Caco-2 (cell line): ENCODE data around the gene SYVN1. TPM values are rescaled to one million over a fixed set of nuclear protein-coding genes. Genes with fewer than 3 reads are reported as not detected.
A peak's percentile ranks its signal among the peaks of the same experiment; 100 is the strongest.

ENCODE experiments used
- BruUV-seq: library from RNA; stranded (reverse); fragments of 400-500 nt; replicated peaks from 2 replicates; lab custom pipeline; 2021; lab: Mats Ljungman, UMichigan
- CTCF ChIA-PET: fragments of 300-600 bp; sonication (Branson Sonifier 250); formaldehyde crosslinking; loops from one replicate; lab custom pipeline; 2022; ENCODE audit warnings: antibody characterized with exemption; lab: Charles Lee
- POLR2A ChIA-PET: fragments of 300-600 bp; sonication (Branson Sonifier 250); formaldehyde crosslinking; loops from one replicate; lab custom pipeline; 2022; ENCODE audit warnings: antibody characterized with exemption; lab: Charles Lee
- DNase-seq, 2 experiments: peaks; one replicate each; pipeline versions ENCODE4 v3.0.0 to v3.0.0-alpha.2; 2020 to 2022
- H3K27me3 ChIP-seq: replicated peaks from 2 replicates; pipeline ENCODE4 v1.6.0; 2011; ENCODE audit warnings: low read length; ENCODE audit not compliant: control insufficient read depth, insufficient read depth
- H3K36me3 ChIP-seq: 2 replicates; pipeline ENCODE4 v1.5.1; 2011; ENCODE audit warnings: low read length; ENCODE audit not compliant: control insufficient read depth, insufficient read depth
- H3K4me1 ChIP-seq: fragments of 250-450 bp; sonication (Bioruptor Pico); 2 replicates; pipeline ENCODE4 v1.5.1; 2020; ENCODE audit warnings: mild to moderate bottlenecking
- H3K4me3 ChIP-seq: 2 replicates; pipeline ENCODE4 v1.5.1; 2011; ENCODE audit warnings: low read depth, mild to moderate bottlenecking, control low read depth, low read length
- H3K9me3 ChIP-seq: fragments of 250-450 bp; sonication (Bioruptor Pico); 2 replicates; pipeline ENCODE4 v1.5.1; 2020; ENCODE audit warnings: mild to moderate bottlenecking, moderate library complexity
- H3K27ac Mint-ChIP-seq: one replicate; pipeline ENCODE4 v1.8.0; 2022; ENCODE audit warnings: mixed read lengths; ENCODE audit not compliant: unreplicated experiment
- H3K27me3 Mint-ChIP-seq: one replicate; pipeline ENCODE4 v1.8.0; 2022; ENCODE audit warnings: mixed read lengths; ENCODE audit not compliant: insufficient read depth, unreplicated experiment
- H3K36me3 Mint-ChIP-seq: one replicate; pipeline ENCODE4 v1.8.0; 2022; ENCODE audit warnings: mild to moderate bottlenecking, mixed read lengths; ENCODE audit not compliant: insufficient read depth, unreplicated experiment
- H3K4me1 Mint-ChIP-seq: one replicate; pipeline ENCODE4 v1.8.0; 2022; ENCODE audit warnings: low read depth, mixed read lengths; ENCODE audit not compliant: unreplicated experiment
- H3K4me3 Mint-ChIP-seq: one replicate; pipeline ENCODE4 v1.8.0; 2022; ENCODE audit warnings: mild to moderate bottlenecking, moderate library complexity, mixed read lengths; ENCODE audit not compliant: unreplicated experiment
- H3K9me3 Mint-ChIP-seq: one replicate; pipeline ENCODE4 v1.8.0; 2022; ENCODE audit warnings: mixed read lengths; ENCODE audit not compliant: unreplicated experiment
- intact Hi-C: fragments of 100-400 bp; cut with micrococcal nuclease; formaldehyde crosslinking; loops from one replicate; pipeline ENCODE4 v1.10.0; 2022; ENCODE audit not compliant: unreplicated experiment
- total RNA-seq: library from RNA; stranded (reverse); gene quantifications from 2 replicates; pipeline ENCODE4 v1.2.3, GENCODE V29; 2022
- TF ChIP-seq, protein P1 (sequence below), 2 experiments: fragments of 200-600 bp in 1 of 2; IDR thresholded peaks; 1 replicate in 1 of 2; 2 replicates in 1 of 2; pipeline versions ENCODE4 v1.5.1 to v1.8.0; 2011 to 2022; ENCODE audit warnings: antibody characterized with exemption in 1 of 2, control low read depth in 1 of 2, inconsistent platforms in 1 of 2, low read depth in 1 of 2, low read length in 1 of 2, mild to moderate bottlenecking in 1 of 2, moderate library complexity in 1 of 2; ENCODE audit not compliant: insufficient read depth in 1 of 2, severe bottlenecking in 1 of 2, unreplicated experiment in 1 of 2

The SYVN1 gene
- total RNA-seq, 1 experiment from 2014 or later = 50.9 TPM

DNA sequence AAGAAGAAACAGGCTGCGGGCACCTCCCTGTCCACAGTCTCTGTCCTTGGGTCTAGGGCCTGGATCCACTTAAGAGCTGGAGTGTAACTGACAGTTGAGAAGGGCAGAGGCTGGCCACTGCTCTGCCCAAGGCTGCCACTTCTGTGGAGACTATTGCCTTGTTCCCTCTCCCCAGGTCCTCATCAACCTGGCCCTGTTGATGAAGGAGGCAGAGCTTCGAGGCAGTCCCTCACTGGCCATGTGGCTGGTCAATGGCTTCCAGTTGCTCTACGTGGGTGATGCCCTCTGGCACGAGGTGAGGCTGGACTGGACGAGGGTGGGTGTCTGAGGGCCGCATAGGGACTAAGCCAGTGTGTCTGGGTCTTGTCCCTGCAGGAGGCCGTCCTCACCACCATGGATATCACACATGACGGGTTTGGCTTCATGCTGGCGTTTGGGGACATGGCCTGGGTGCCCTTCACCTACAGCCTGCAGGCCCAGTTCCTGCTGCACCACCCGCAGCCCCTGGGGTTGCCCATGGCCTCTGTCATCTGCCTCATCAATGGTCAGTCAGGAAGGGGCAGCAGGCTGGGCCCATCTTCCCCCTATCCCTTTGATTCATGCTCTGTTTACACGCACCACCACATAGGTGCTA, 19.7 kb downstream of the SYVN1 start:
- no peaks in the 10 kb centered on the region for H3K27me3 ChIP-seq
- no peaks in the 10 kb centered on the region for H3K9me3 ChIP-seq
- no peaks in the 10 kb centered on the region for H3K27me3 Mint-ChIP-seq
- POLR2A ChIA-PET = interaction anchor here (0.6 kb wide), 1 partner anchor 29 kb away, joined by 3 read pairs; no protein-coding TSS in a partner anchor
- peaks cover 6% of the 10 kb centered on the region for H3K4me1 Mint-ChIP-seq
- H3K36me3 ChIP-seq = peaks cover 5% of the 10 kb centered on the region; the same call in 1 of the 2 replicates
- intact Hi-C loops = loop anchor here (5.0 to 10.0 kb wide), 2 partner anchors 138 to 340 kb away; partner anchors contain the start of gene SF1
- peaks cover 26% of the 10 kb centered on the region for H3K4me1 ChIP-seq
- peaks cover 92% of the 10 kb centered on the region for H3K36me3 Mint-ChIP-seq
- no peak for DNase-seq
- H3K4me3 ChIP-seq = no peak overlapping the region
- TF ChIP-seq, protein P1, sequence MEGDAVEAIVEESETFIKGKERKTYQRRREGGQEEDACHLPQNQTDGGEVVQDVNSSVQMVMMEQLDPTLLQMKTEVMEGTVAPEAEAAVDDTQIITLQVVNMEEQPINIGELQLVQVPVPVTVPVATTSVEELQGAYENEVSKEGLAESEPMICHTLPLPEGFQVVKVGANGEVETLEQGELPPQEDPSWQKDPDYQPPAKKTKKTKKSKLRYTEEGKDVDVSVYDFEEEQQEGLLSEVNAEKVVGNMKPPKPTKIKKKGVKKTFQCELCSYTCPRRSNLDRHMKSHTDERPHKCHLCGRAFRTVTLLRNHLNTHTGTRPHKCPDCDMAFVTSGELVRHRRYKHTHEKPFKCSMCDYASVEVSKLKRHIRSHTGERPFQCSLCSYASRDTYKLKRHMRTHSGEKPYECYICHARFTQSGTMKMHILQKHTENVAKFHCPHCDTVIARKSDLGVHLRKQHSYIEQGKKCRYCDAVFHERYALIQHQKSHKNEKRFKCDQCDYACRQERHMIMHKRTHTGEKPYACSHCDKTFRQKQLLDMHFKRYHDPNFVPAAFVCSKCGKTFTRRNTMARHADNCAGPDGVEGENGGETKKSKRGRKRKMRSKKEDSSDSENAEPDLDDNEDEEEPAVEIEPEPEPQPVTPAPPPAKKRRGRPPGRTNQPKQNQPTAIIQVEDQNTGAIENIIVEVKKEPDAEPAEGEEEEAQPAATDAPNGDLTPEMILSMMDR (IDR thresholded peaks at IDR 0.05; ENCODE audit: insufficient read depth in 1 of 2, low read depth in 1 of 2, low read length in 1 of 2, severe bottlenecking in 1 of 2, unreplicated experiment in 1 of 2) = no peak
- CTCF ChIA-PET = interaction anchor here (1.3 kb wide), 1 partner anchor 7 kb away, joined by 3 read pairs; the partner anchor contains the start of genes FAU and MRPL49
- H3K9me3 Mint-ChIP-seq = no peaks in the 10 kb centered on the region
- no peak overlapping the region for H3K27ac Mint-ChIP-seq
- BruUV-seq = no TSS peak
- peak overlapping the region; percentile 83 for H3K4me3 Mint-ChIP-seq

DNA sequence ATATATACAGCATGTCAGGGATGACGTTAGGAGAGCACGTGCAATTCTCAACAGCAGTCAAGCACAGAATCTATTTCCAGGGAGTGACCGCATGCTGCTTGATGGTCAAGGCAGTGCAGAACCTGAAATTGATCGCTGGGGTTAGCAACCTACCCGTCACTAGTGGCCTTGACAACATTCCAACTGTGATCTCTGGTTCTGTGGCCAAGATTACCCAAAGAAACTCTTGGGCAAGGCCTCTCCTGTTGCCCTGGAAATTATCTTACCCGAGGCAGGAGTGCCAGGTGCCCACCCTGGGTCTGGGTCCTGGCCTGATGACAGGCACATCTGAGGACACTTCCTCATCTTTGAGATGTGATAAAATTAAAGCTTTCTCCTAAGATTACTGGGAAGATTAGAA, 20.5 kb downstream of the SYVN1 start:
- CTCF ChIA-PET = interaction anchor here (1.3 to 2.4 kb wide), 3 partner anchors 8 to 21 kb away, joined by 3 to 11 read pairs (median 10); partner anchors contain the start of genes FAU, MRPL49, SYVN1 and VPS51
- H3K4me1 ChIP-seq = peaks cover 26% of the 10 kb centered on the region
- H3K36me3 Mint-ChIP-seq = peaks cover 83% of the 10 kb centered on the region
- no peaks in the 10 kb centered on the region for H3K27me3 ChIP-seq
- TF ChIP-seq, protein P1 (IDR thresholded peaks at IDR 0.05; ENCODE audit: insufficient read depth in 1 of 2, low read depth in 1 of 2, low read length in 1 of 2, severe bottlenecking in 1 of 2, unreplicated experiment in 1 of 2) = no peak
- H3K4me3 Mint-ChIP-seq = peak overlapping the region; percentile 96
- intact Hi-C loops = loop anchor here (10.0 kb wide), 1 partner anchor 339 kb away; the partner anchor contains the start of gene SF1
- H3K9me3 ChIP-seq = no peaks in the 10 kb centered on the region
- no peak overlapping the region for H3K4me3 ChIP-seq
- BruUV-seq = TSS peak; percentile 33
- 0 out of 2 replicates have a peak, but pooled peaks cover 3% of the 10 kb centered on the region for H3K36me3 ChIP-seq
- H3K4me1 Mint-ChIP-seq = peaks cover 6% of the 10 kb centered on the region
- DNase-seq = no peak
- no peaks in the 10 kb centered on the region for H3K9me3 Mint-ChIP-seq
- H3K27ac Mint-ChIP-seq = peak overlapping the region; percentile 92
- POLR2A ChIA-PET = interaction anchor here (0.6 to 1.6 kb wide), 2 partner anchors 8 to 30 kb away, joined by 3 to 10 read pairs; partner anchors contain the start of genes FAU and MRPL49
- no peaks in the 10 kb centered on the region for H3K27me3 Mint-ChIP-seq

DNA sequence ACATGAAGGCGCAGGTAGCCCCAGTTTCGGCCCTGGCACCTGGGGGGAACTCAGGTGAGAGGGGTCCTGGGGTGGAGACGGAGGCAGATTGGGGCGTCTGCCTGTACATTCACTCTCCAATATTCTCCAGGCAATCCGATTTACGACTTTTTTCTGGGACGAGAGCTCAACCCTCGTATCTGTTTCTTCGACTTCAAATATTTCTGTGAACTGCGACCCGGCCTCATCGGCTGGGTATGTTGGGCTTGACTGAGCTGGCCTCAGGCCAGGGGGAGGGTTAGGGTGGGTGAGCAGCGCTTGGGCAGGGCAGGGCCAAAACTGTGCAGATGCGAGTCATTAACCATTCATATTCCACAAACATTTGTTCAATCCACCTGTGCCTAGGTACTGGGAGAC, 21.0 kb downstream of the SYVN1 start:
- H3K4me1 ChIP-seq = peaks cover 26% of the 10 kb centered on the region
- no peak for DNase-seq
- no peaks in the 10 kb centered on the region for H3K27me3 ChIP-seq
- H3K9me3 ChIP-seq = no peaks in the 10 kb centered on the region
- TF ChIP-seq, protein P1 (IDR thresholded peaks at IDR 0.05; ENCODE audit: insufficient read depth in 1 of 2, low read depth in 1 of 2, low read length in 1 of 2, severe bottlenecking in 1 of 2, unreplicated experiment in 1 of 2) = no peak
- intact Hi-C loops = loop anchor here (10.0 kb wide), 1 partner anchor 339 kb away; the partner anchor contains the start of gene SF1
- H3K4me1 Mint-ChIP-seq = peaks cover 6% of the 10 kb centered on the region
- H3K36me3 ChIP-seq = no peaks in the 10 kb centered on the region
- no TSS peak for BruUV-seq
- H3K36me3 Mint-ChIP-seq = peaks cover 79% of the 10 kb centered on the region
- no peaks in the 10 kb centered on the region for H3K9me3 Mint-ChIP-seq
- POLR2A ChIA-PET = interaction anchor here (1.0 to 1.6 kb wide), 2 partner anchors 9 to 22 kb away, joined by 3 to 10 read pairs; partner anchors contain the start of genes FAU and MRPL49
- CTCF ChIA-PET = interaction anchor here (0.6 to 2.4 kb wide), 7 partner anchors 9 to 96 kb away, joined by 3 to 14 read pairs (median 10); partner anchors contain the start of genes FAU, MRPL49, SYVN1 and VPS51
- H3K27ac Mint-ChIP-seq = peak overlapping the region; percentile 92
- peak overlapping the region; percentile 96 for H3K4me3 Mint-ChIP-seq
- H3K4me3 ChIP-seq = peak overlapping the region; percentile 42
- H3K27me3 Mint-ChIP-seq = no peaks in the 10 kb centered on the region
